BLaER1 treated with 17β-estradiol and CSF1 and Interleukin-3, amounts not matched to agents 10 nM and 100 nM (cell line): Measurements from ENCODE around the gene NIN.

Source experiments
- H3K27ac ChIP-seq, 11 experiments: shearing (Covaris generic); formaldehyde crosslinking; 2 replicates each; pipeline ENCODE4 v1.8.1; 2022
- H3K27me3 ChIP-seq, 11 experiments: shearing (Covaris generic); formaldehyde crosslinking; 2 replicates each; pipeline ENCODE4 v1.8.1; 2022
- H3K36me3 ChIP-seq, 11 experiments: shearing (Covaris generic); formaldehyde crosslinking; 2 replicates each; pipeline ENCODE4 v1.8.1; 2022
- H3K4me1 ChIP-seq, 10 experiments: shearing (Covaris generic); formaldehyde crosslinking; 2 replicates each; pipeline ENCODE4 v1.8.1; 2022
- H3K4me2 ChIP-seq, 11 experiments: shearing (Covaris generic); formaldehyde crosslinking; 2 replicates each; pipeline ENCODE4 v1.8.1; 2022
- H3K4me3 ChIP-seq, 10 experiments: shearing (Covaris generic); formaldehyde crosslinking; 2 replicates each; pipeline ENCODE4 v1.8.1; 2022
- H3K9ac ChIP-seq, 11 experiments: shearing (Covaris generic); formaldehyde crosslinking; 2 replicates each; pipeline ENCODE4 v1.8.1; 2022
- H3K9me3 ChIP-seq, 11 experiments: shearing (Covaris generic); formaldehyde crosslinking; replicated peaks in 1 of 11; 2 replicates each; pipeline ENCODE4 v1.8.1; 2022
- H4K20me1 ChIP-seq, 11 experiments: shearing (Covaris generic); formaldehyde crosslinking; 2 replicates each; pipeline ENCODE4 v1.8.1; 2022
- Cebpa-rat ChIP-seq, 11 experiments: shearing (Covaris generic); IDR thresholded peaks; 2 replicates each; pipeline ENCODE4 v1.8.1; 2022

The NIN gene

GRCh38 chr14:50826681-50827080 is 4.3 kb downstream of the NIN start:
- H4K20me1 ChIP-seq: peaks cover 62 to 87% (median 82%) of the 10 kb centered on the region in 11 experiments; a peak in 21 of 22 replicates
- H3K36me3 ChIP-seq: peaks cover 0 to 25% (median 16%) of the 10 kb centered on the region in 11 experiments; a peak in 18 of 22 replicates
- no peak overlapping the region for H3K9ac ChIP-seq
- peaks cover 71 to 82% (median 78%) of the 10 kb centered on the region in 10 experiments for H3K4me1 ChIP-seq
- peak overlapping the region; percentile 90 to 97 (median 95); a peak in 21 of 22 replicates for H3K4me2 ChIP-seq
- 0 out of 20 replicates have a peak overlapping the region, but pooled peaks of 1 of the 10 experiments have one; percentile 3 for H3K4me3 ChIP-seq
- no peak for TF ChIP-seq Cebpa-rat (IDR thresholded peaks at IDR 0.05)
- no peaks in the 10 kb centered on the region for H3K9me3 ChIP-seq
- no peaks in the 10 kb centered on the region for H3K27me3 ChIP-seq
- H3K27ac ChIP-seq: no peak overlapping the region

DNA sequence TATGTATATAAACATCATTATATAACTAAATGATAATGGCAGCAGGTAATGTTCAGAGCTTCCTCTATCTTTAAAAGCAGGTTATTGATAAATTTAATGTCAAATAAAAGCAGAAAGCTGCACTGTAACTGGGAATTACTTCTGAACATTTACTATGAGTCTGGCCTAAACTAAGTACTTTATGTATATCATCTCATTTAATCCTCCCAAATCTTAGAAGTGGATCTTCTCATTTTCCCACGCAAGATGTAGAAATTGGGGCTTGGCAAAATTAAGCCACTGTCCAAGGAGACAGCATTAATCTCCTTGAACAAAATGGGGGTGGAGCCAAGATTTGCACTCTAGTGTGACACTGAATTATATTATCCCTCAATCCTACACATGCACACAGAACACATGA is 5.7 kb downstream of the NIN start:
- Histone ChIP-seq H3K4me1 (peaks cover 81 to 92% (median 90%) of the 10 kb centered on the region in 10 experiments), H4K20me1 (peaks cover 62 to 95% (median 90%) of the 10 kb centered on the region in 11 experiments; a peak in 21 of 22 replicates), H3K4me3 (no peak overlapping the region), H3K4me2 (peak overlapping the region; percentile 90 to 97 (median 94); a peak in 21 of 22 replicates), H3K9ac (0 out of 22 replicates have a peak overlapping the region, but pooled peaks of 1 of the 11 experiments have one; percentile 79), H3K36me3 (peaks cover 1 to 35% (median 22%) of the 10 kb centered on the region in 11 experiments; a peak in 20 of 22 replicates), H3K27me3 (no peaks in the 10 kb centered on the region), H3K9me3 (no peaks in the 10 kb centered on the region), H3K27ac (no peak overlapping the region)
- TF ChIP-seq Cebpa-rat (IDR thresholded peaks at IDR 0.05): no peak

- peak overlapping the region; percentile 90 to 97 (median 94) for H3K4me2 ChIP-seq
These were observed 7.0 kb downstream of the NIN start for GRCh38 chr14:50823762-50824636.

DNA sequence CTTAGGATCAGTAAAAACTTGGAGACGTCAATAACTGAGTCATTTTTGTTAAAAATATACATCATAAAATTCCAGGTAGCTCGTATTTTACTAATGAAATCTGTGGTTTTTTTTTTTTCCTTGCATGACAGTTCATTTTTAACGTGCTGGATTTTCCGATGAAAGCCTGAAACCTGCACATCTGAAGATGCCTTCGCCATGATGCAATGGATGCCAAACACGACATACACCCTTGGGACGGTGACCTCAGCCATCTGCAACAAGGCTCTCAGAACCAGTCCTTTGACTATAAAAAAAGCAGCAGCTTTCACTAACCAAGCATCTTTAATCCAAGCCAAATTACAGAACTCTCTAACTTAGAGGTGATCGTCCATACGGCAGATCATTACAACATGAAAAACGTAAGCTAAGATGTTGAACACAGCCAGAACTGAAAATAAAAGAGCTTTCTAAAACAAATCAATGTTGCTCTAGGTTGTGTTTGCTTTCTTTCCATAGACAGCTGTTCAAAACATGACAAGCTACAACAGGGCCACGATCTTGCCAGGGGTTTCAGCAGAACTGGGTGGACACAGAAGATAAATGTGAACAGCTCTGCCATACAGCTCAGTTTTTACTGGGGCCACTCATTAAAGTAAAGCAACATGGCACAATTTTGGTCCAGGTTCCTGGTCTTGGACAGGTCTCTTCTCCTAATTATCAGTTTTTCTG is 7.8 kb downstream of the NIN start:
- H3K4me2 ChIP-seq: peak overlapping the region; percentile 90 to 97 (median 94)
- no peaks in the 10 kb centered on the region for H3K27me3 ChIP-seq
- peak overlapping the region; percentile 62 to 79 (median 71) for H3K9ac ChIP-seq
- TF ChIP-seq Cebpa-rat (IDR thresholded peaks at IDR 0.05): peak in 4 of 11 experiments; percentile 32 to 93 (median 76); a peak in 6 of 22 replicates
- H3K4me1 ChIP-seq: peaks cover 83 to 99% (median 92%) of the 10 kb centered on the region in 10 experiments
- H4K20me1 ChIP-seq: peaks cover 41 to 79% (median 69%) of the 10 kb centered on the region in 11 experiments; a peak in 21 of 22 replicates
- peaks cover 12 to 56% (median 42%) of the 10 kb centered on the region in 11 experiments; a peak in 21 of 22 replicates for H3K36me3 ChIP-seq
- no peaks in the 10 kb centered on the region; a peak in 1 of 22 replicates for H3K9me3 ChIP-seq
- peak overlapping the region; percentile 64 to 87 (median 81); a peak in 21 of 22 replicates for H3K27ac ChIP-seq
- H3K4me3 ChIP-seq: peak overlapping the region; percentile 29 to 54 (median 42); a peak in 19 of 20 replicates

More at GRCh38 chr14:50823762-50824636, 7.0 kb downstream of the NIN start:
- peaks cover 7 to 48% (median 35%) of the 10 kb centered on the region in 11 experiments; a peak in 20 of 22 replicates for H3K36me3 ChIP-seq
- peaks cover 49 to 87% (median 77%) of the 10 kb centered on the region in 11 experiments; a peak in 21 of 22 replicates for H4K20me1 ChIP-seq
- peak overlapping the region; percentile 64 to 87 (median 81); a peak in 21 of 22 replicates for H3K27ac ChIP-seq
- TF ChIP-seq Cebpa-rat (IDR thresholded peaks at IDR 0.05): no peak
- H3K9me3 ChIP-seq: no peaks in the 10 kb centered on the region; a peak in 1 of 22 replicates
- peak overlapping the region; percentile 62 to 79 (median 71) for H3K9ac ChIP-seq
- no peaks in the 10 kb centered on the region for H3K27me3 ChIP-seq
- peak overlapping the region; percentile 29 to 54 (median 42); a peak in 19 of 20 replicates for H3K4me3 ChIP-seq
- H3K4me1 ChIP-seq: peaks cover 91 to 100% (median 97%) of the 10 kb centered on the region in 10 experiments

DNA sequence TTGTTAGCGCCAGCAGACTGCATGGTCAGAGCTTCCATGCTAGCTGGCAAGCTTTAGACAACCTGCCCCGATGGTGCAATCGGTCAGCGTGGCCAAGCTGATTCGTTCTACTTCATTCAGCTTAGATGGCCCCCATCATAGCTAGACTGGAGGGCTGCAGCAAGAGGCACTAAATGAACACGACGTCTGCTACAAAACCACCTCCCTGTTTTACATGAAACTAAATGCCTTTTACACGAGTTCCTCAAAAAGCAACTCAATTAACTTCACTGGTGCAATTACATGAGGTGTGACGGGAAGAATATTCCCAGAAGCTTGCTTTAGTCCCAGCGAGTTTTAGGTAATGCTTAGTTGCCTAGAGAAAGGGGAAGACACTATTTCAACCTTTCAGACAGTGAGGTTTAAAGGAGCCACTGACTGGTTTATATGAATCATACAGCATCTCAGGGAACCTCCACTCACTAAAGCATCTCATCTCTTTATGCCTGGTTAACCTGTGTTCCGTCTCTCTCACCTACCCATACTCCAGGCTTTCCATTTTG is 8.4 kb downstream of the NIN start:
- H3K27ac ChIP-seq: peak overlapping the region in 10 of 11 experiments; percentile 67 to 87 (median 82); a peak in 21 of 22 replicates
- H3K9ac ChIP-seq: peak overlapping the region; percentile 9 to 79 (median 71); a peak in 20 of 22 replicates

DNA sequence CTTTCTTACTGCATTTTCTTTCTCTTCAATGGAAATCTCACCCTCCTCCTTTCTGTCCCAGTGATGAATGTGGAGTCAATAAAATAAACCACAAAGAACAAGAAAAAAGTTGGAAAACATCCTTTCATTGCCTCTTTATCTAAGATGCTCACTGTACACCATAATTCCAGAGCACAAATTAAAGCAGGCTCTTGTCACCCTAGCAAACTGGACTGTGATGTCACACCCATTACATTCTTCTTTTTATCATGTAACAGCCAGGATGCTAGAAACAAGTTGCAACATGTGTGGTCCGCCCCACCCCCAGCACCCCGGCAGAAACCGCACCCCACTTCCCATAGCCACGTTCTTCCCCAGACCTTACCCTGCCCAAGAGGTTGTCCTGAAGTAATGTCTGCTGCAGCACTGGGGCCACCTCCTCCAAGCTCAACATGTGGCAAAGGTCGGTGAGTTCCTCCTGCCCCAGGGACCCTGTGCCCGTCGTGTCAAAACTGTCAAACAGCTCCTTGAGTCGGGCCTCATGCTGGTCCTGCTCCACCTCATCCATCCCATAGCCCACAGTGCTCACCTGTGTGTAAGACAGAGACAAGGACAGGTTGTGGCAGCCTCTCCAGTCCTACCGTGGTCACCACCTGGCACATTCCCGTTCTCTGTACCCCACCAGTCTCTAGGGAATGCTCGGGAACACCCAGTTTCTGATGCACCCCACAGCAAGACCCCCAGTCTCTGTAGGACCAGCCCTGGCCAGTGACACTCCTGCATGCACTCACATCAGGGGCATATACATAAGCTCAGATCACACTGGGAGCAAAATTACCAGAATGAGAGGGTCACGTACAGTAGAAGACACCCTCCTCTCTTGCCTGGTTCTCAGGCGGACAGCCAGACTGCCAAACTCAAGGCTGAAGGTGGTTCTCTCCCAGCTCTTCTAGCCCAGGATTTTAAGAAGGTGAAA is 9.2 kb downstream of the NIN start:
- Histone ChIP-seq H3K27ac (peak overlapping the region; percentile 11 to 87 (median 81); a peak in 21 of 22 replicates), H3K27me3 (no peaks in the 10 kb centered on the region), H3K9ac (peak overlapping the region in 10 of 11 experiments; percentile 9 to 79 (median 70); a peak in 19 of 22 replicates), H3K9me3 (peaks cover 0 to under 1% (median 0%) of the 10 kb centered on the region in 11 experiments; a peak in 2 of 22 replicates), H3K4me1 (peaks cover 69 to 95% (median 82%) of the 10 kb centered on the region in 10 experiments), H4K20me1 (peaks cover 26 to 68% (median 55%) of the 10 kb centered on the region in 11 experiments; a peak in 20 of 22 replicates), H3K36me3 (peaks cover 12 to 62% (median 49%) of the 10 kb centered on the region in 11 experiments; a peak in 21 of 22 replicates), H3K4me3 (peak overlapping the region in 6 of 10 experiments; percentile 17 to 54 (median 38); a peak in 11 of 20 replicates), H3K4me2 (peak overlapping the region; percentile 90 to 97 (median 94))
- TF ChIP-seq Cebpa-rat (IDR thresholded peaks at IDR 0.05): peak in 4 of 11 experiments; percentile 24 to 63 (median 44); a peak in 4 of 22 replicates

More for the DNA sequence above, 8.4 kb downstream of the NIN start:
- Histone ChIP-seq H4K20me1 (peaks cover 34 to 73% (median 63%) of the 10 kb centered on the region in 11 experiments; a peak in 20 of 22 replicates), H3K4me2 (peak overlapping the region; percentile 90 to 97 (median 94)), H3K4me3 (peak overlapping the region in 9 of 10 experiments; percentile 29 to 54 (median 42); a peak in 12 of 20 replicates), H3K4me1 (peaks cover 77 to 95% (median 86%) of the 10 kb centered on the region in 10 experiments), H3K36me3 (peaks cover 12 to 62% (median 46%) of the 10 kb centered on the region in 11 experiments; a peak in 21 of 22 replicates), H3K27me3 (no peaks in the 10 kb centered on the region), H3K9me3 (no peaks in the 10 kb centered on the region; a peak in 1 of 22 replicates)
- no peak for TF ChIP-seq Cebpa-rat (IDR thresholded peaks at IDR 0.05)
